OCI-LY7 (cell line): ENCODE data around the gene VEZF1.

Experiments used
- CTCF ChIP-seq: fragments of 200-600 bp; sonication (generic); conservative IDR thresholded peaks from 2 replicates; pipeline ENCODE4 v1.5.1; 2014; ENCODE audit warnings: mild to moderate bottlenecking, antibody characterized with exemption, low read length, moderate library complexity, mixed read lengths
- EZH2phosphoT487 ChIP-seq: fragments of 200-600 bp; sonication (generic); IDR thresholded peaks from 2 replicates; pipeline ENCODE4 v1.6.1; 2018; ENCODE audit warnings: low read depth, borderline replicate concordance, mild to moderate bottlenecking, mixed run types, antibody characterized with exemption, low read length, moderate library complexity, mixed read lengths

- TF ChIP-seq CTCF (no peak), EZH2phosphoT487 (no peak)
These were observed 21.2 kb downstream of the VEZF1 start for GRCh38 chr17:57966875-57967274.
